Adrenal gland (tissue), 5 donors: ENCODE data around the gene SNAP25.

Experiments
- POLR2A ChIP-seq, 2 donors: fragments of 450-650 bp; IDR thresholded peaks; one replicate each; pipeline ENCODE4 v1.6.1; 2017; ENCODE audit warnings: antibody characterized with exemption in 2 of 2, mild to moderate bottlenecking in 2 of 2, moderate library complexity in 1 of 2
- TF ChIP-seq, protein P1 (sequence below), 6 experiments: fragments of 450-650 bp in 4 of 6; fragments of 200-600 bp in 2 of 6; sonication (generic) in 1 of 6; IDR thresholded peaks; 1 replicate in 5 of 6; 2 replicates in 1 of 6; pipeline versions ENCODE4 v1.5.1 to v1.8.0; 2016 to 2021; ENCODE audit warnings: antibody characterized with exemption in 6 of 6, mild to moderate bottlenecking in 2 of 6, moderate library complexity in 1 of 6
- donor health status: DM: no; HTN: no; CAD: no.

DNA sequence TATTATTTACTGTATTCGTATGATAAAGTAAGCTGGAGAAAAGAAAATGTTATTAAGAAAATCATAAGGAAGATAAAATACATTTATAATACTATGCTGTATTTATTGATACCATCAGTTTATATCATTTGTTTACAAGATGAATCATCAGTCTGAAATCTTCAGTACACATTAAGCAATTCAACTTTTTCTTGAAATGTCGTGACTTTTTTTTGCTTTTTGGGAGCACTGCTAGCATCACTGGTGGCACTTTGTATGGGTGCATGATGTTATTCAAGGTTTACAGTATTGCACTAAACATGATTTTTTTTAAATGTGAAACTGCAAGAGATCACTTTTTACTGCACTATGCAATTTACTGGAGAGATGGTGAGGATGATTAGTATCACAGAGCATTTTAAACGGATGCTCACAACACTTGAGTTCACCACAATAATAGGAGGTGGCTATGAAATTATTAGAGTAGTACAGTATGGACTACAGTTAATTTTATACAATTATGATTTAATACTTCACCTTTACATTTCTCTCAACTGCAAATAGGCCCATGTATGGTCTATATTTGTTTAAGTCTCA is 85.9 kb downstream of the SNAP25 start:
- TF ChIP-seq, protein P1, sequence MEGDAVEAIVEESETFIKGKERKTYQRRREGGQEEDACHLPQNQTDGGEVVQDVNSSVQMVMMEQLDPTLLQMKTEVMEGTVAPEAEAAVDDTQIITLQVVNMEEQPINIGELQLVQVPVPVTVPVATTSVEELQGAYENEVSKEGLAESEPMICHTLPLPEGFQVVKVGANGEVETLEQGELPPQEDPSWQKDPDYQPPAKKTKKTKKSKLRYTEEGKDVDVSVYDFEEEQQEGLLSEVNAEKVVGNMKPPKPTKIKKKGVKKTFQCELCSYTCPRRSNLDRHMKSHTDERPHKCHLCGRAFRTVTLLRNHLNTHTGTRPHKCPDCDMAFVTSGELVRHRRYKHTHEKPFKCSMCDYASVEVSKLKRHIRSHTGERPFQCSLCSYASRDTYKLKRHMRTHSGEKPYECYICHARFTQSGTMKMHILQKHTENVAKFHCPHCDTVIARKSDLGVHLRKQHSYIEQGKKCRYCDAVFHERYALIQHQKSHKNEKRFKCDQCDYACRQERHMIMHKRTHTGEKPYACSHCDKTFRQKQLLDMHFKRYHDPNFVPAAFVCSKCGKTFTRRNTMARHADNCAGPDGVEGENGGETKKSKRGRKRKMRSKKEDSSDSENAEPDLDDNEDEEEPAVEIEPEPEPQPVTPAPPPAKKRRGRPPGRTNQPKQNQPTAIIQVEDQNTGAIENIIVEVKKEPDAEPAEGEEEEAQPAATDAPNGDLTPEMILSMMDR (IDR thresholded peaks at IDR 0.05) = no peak
- no peak for TF ChIP-seq POLR2A (IDR thresholded peaks at IDR 0.05)
